Keratinocyte (primary cell): ENCODE data around the gene GCA. TPM values are rescaled to one million over a fixed set of nuclear protein-coding genes. Genes with fewer than 3 reads are reported as not detected.

Source experiments
- DNase-seq: peaks from one replicate; pipeline ENCODE4 v3.0.0-alpha.2; 2011; ENCODE audit warnings: low read depth, missing footprints, low spot score
- FAIRE-seq: peaks from 2 replicates; lab custom pipeline; 2011; peaks lifted over from hg19 to GRCh38; lab: Jason Lieb, UNC
- H2AFZ ChIP-seq: 2 replicates; pipeline ENCODE4 v1.6.0; 2012; ENCODE audit warnings: low read length, control low read depth, inconsistent platforms; ENCODE audit not compliant: control insufficient read depth
- H3K27ac ChIP-seq: 2 replicates; pipeline ENCODE4 v1.5.1; 2011; ENCODE audit warnings: low read length; ENCODE audit not compliant: control insufficient read depth, insufficient read depth
- H3K27me3 ChIP-seq: 3 replicates; pipeline ENCODE4 v1.6.0; 2011; ENCODE audit warnings: low read length; ENCODE audit not compliant: control insufficient read depth, insufficient read depth; ENCODE audit errors: extremely low read depth
- H3K36me3 ChIP-seq, 2 experiments: 2 replicates in 1 of 2; 3 replicates in 1 of 2; pipeline ENCODE4 v1.5.1; 2011; ENCODE audit warnings: low read length in 2 of 2, mild to moderate bottlenecking in 1 of 2; ENCODE audit not compliant: control insufficient read depth in 2 of 2, insufficient read depth in 2 of 2; ENCODE audit errors: extremely low read depth in 1 of 2
- H3K4me1 ChIP-seq: 3 replicates; pipeline ENCODE4 v1.5.1; 2011; ENCODE audit warnings: low read length; ENCODE audit not compliant: control insufficient read depth, insufficient read depth; ENCODE audit errors: extremely low read depth
- H3K4me2 ChIP-seq: 3 replicates; pipeline ENCODE4 v1.6.0; 2011; ENCODE audit warnings: low read depth, low read length; ENCODE audit not compliant: control insufficient read depth, insufficient read depth; ENCODE audit errors: extremely low read depth
- H3K4me3 ChIP-seq, 3 experiments: fragments of 200-600 bp in 1 of 3; sonication (generic) in 1 of 3; 2 replicates in 2 of 3; 3 replicates in 1 of 3; pipeline ENCODE4 v1.5.1; 2011 to 2016; ENCODE audit warnings: low read length in 3 of 3, mild to moderate bottlenecking in 3 of 3, control low read depth in 2 of 3, inconsistent platforms in 1 of 3, low read depth in 1 of 3, mixed read lengths in 1 of 3, mixed run types in 1 of 3, moderate library complexity in 1 of 3; ENCODE audit not compliant: control insufficient read depth in 2 of 3, insufficient read depth in 2 of 3; ENCODE audit errors: extremely low read depth in 1 of 3
- H3K79me2 ChIP-seq: 2 replicates; pipeline ENCODE4 v1.6.0; 2012; ENCODE audit warnings: low read length; ENCODE audit not compliant: control insufficient read depth, insufficient read depth
- H3K9ac ChIP-seq: 3 replicates; pipeline ENCODE4 v1.6.0; 2011; ENCODE audit warnings: low read length; ENCODE audit not compliant: control insufficient read depth, insufficient read depth; ENCODE audit errors: extremely low read depth
- H3K9me1 ChIP-seq: 3 replicates; pipeline ENCODE4 v1.6.0; 2011; ENCODE audit warnings: low read length; ENCODE audit not compliant: control insufficient read depth, insufficient read depth; ENCODE audit errors: extremely low read depth
- H3K9me3 ChIP-seq: 2 replicates; pipeline ENCODE4 v1.5.1; 2012; ENCODE audit warnings: low read depth, low read length; ENCODE audit not compliant: control insufficient read depth
- H4K20me1 ChIP-seq: 3 replicates; pipeline ENCODE4 v1.6.0; 2011; ENCODE audit warnings: low read length; ENCODE audit not compliant: control insufficient read depth, insufficient read depth; ENCODE audit errors: extremely low read depth
- EZH2 ChIP-seq: IDR thresholded peaks from one replicate; pipeline ENCODE4 v1.6.1; 2012; ENCODE audit warnings: inconsistent platforms, mild to moderate bottlenecking, low read length, moderate library complexity
- dilution Hi-C: fragments of 300-500 bp; cut with MboI; formaldehyde crosslinking; loops from one replicate; pipeline ENCODE4 v1.7.0; 2020; ENCODE audit warnings: low sequenced_read_pairs; ENCODE audit not compliant: extremely low pct_ligation_motif_present
- polyA plus RNA-seq, 5 experiments: library from polyadenylated mRNA; depleted of rRNA in 3 of 5; stranded (reverse) in 3 of 5; stranded (forward) in 1 of 5; unstranded in 1 of 5; fragments of >200 nt; gene quantifications; 1 replicate in 1 of 5; 2 replicates in 3 of 5; 3 replicates in 1 of 5; pipeline versions ENCODE4 v1.2.1 to v1.2.3, GENCODE V29; 2011 to 2012; ENCODE audit warnings: missing spikeins in 2 of 5, low read depth in 1 of 5, low replicate concordance in 1 of 5
- TF ChIP-seq, protein P1 (sequence below), 3 experiments: IDR thresholded peaks in 1 of 3; conservative IDR thresholded peaks in 1 of 3; optimal IDR thresholded peaks in 1 of 3; 2 replicates in 2 of 3; 3 replicates in 1 of 3; pipeline versions ENCODE3 to v1.5.1; 2011; ENCODE audit warnings: low read length in 3 of 3, mild to moderate bottlenecking in 3 of 3, moderate library complexity in 2 of 3, control low read depth in 1 of 3, inconsistent platforms in 1 of 3; ENCODE audit not compliant: insufficient read depth in 2 of 3; ENCODE audit errors: extremely low read depth in 1 of 3

The GCA gene
- polyA plus RNA-seq, 1 donor (not counting 4 experiments of a cell fraction or from before 2014, with no cell fraction given) = 10.0 TPM

DNA sequence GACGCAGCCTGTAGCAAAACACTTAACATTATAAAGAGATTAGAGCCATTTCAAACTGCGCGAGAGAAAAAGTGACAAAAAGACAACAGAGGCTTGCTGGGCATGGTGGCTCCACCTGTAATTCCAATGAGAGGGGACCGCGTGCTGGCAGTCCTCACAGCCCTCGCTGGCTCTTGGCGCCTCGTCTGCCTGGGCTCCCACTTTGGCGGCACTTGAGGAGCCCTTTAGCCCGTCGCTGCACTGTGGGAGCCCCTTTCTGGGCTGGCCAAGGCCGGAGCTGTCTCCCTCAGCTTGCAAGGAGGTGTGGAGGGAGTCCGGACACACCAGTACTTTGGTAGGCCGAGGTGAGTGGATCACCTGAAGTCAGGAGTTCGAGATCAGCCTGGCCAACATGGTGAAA, 16.1 kb upstream of the GCA start:
- H3K4me1 ChIP-seq = no peaks in the 10 kb centered on the region
- DNase-seq (no peak), FAIRE-seq (no peak)
- no peaks in the 10 kb centered on the region for H3K27me3 ChIP-seq
- TF ChIP-seq, protein P1, sequence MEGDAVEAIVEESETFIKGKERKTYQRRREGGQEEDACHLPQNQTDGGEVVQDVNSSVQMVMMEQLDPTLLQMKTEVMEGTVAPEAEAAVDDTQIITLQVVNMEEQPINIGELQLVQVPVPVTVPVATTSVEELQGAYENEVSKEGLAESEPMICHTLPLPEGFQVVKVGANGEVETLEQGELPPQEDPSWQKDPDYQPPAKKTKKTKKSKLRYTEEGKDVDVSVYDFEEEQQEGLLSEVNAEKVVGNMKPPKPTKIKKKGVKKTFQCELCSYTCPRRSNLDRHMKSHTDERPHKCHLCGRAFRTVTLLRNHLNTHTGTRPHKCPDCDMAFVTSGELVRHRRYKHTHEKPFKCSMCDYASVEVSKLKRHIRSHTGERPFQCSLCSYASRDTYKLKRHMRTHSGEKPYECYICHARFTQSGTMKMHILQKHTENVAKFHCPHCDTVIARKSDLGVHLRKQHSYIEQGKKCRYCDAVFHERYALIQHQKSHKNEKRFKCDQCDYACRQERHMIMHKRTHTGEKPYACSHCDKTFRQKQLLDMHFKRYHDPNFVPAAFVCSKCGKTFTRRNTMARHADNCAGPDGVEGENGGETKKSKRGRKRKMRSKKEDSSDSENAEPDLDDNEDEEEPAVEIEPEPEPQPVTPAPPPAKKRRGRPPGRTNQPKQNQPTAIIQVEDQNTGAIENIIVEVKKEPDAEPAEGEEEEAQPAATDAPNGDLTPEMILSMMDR (optimal IDR thresholded peaks at IDR 0.05 in 1 of 3, IDR thresholded peaks at IDR 0.05 in 1 of 3, conservative IDR thresholded peaks at IDR 0.05 in 1 of 3; ENCODE audit: extremely low read depth in 1 of 3, insufficient read depth in 2 of 3, low read length in 3 of 3) = no peak
- TF ChIP-seq EZH2 = no peak
- H3K9me1 ChIP-seq = no peaks in the 10 kb centered on the region
- dilution Hi-C loops = no loop called here
- H3K36me3 ChIP-seq = no peaks in the 10 kb centered on the region
- no peak overlapping the region for H3K4me3 ChIP-seq
- no peaks in the 10 kb centered on the region for H3K79me2 ChIP-seq
- no peaks in the 10 kb centered on the region for H4K20me1 ChIP-seq
- no peak overlapping the region for H3K4me2 ChIP-seq
- no peak overlapping the region for H3K9ac ChIP-seq
- no peak overlapping the region for H2AFZ ChIP-seq
- H3K27ac ChIP-seq = no peak overlapping the region
- no peaks in the 10 kb centered on the region for H3K9me3 ChIP-seq

DNA sequence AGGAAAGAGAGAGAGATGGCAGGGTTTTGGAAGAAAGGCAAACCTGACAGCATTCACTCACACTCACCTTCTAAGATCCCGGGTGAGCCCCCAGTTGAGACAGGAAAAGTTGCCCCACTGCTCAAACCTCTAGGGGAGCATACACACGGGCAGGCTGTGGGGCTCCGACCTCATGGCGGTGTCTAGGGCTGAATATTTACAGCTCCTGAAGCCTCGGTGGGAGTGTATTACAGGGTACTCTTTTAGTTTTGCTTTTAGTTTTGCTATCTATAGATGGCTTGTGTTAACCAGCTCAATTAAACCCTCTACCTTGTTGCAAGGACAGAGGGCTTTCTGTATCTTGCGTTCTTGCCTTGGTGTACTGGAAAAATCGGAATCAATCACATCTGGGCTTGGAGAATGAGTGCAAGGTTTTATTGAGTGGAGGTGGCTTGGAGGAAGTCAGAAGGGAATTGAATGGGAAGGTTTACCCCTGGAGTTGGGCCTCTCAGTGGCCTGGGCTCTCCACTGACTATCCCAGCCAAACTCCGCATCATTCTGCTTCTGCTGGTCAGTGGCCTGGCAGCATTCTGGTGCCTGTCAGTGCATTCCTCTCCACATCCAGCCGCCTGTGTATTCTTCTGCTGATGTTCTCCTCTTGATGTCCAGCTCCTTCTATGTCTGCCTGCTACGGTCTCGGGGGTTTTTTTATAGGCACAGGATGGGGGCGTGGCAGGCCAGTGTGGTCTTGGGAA, 15.3 kb upstream of the GCA start:
- Histone ChIP-seq H3K9ac (no peak overlapping the region), H4K20me1 (no peaks in the 10 kb centered on the region), H3K9me1 (no peaks in the 10 kb centered on the region), H3K4me2 (no peak overlapping the region), H3K4me3 (no peak overlapping the region), H3K79me2 (no peaks in the 10 kb centered on the region), H3K36me3 (no peaks in the 10 kb centered on the region), H3K9me3 (no peaks in the 10 kb centered on the region), H3K4me1 (no peaks in the 10 kb centered on the region), H2AFZ (no peak overlapping the region), H3K27me3 (no peaks in the 10 kb centered on the region), H3K27ac (no peak overlapping the region)
- dilution Hi-C loops = no loop called here
- no peak for DNase-seq
- TF ChIP-seq, protein P1 (optimal IDR thresholded peaks at IDR 0.05 in 1 of 3, IDR thresholded peaks at IDR 0.05 in 1 of 3, conservative IDR thresholded peaks at IDR 0.05 in 1 of 3; ENCODE audit: extremely low read depth in 1 of 3, insufficient read depth in 2 of 3, low read length in 3 of 3) = no peak
- TF ChIP-seq EZH2 = no peak
- FAIRE-seq = no peak
